Measurements from ENCODE around the gene MAGEA2B. TPM values are rescaled to one million over a fixed set of nuclear protein-coding genes. Genes with fewer than 3 reads are reported as not detected.
"Not testable (repeated sequence)": the region's sequence is repeated elsewhere in the genome, so short reads cannot be mapped to it uniquely, and the experiment has no call there.

MAGEA2B gene
- polyA plus RNA-seq, 3 donors: not detected

DNA sequence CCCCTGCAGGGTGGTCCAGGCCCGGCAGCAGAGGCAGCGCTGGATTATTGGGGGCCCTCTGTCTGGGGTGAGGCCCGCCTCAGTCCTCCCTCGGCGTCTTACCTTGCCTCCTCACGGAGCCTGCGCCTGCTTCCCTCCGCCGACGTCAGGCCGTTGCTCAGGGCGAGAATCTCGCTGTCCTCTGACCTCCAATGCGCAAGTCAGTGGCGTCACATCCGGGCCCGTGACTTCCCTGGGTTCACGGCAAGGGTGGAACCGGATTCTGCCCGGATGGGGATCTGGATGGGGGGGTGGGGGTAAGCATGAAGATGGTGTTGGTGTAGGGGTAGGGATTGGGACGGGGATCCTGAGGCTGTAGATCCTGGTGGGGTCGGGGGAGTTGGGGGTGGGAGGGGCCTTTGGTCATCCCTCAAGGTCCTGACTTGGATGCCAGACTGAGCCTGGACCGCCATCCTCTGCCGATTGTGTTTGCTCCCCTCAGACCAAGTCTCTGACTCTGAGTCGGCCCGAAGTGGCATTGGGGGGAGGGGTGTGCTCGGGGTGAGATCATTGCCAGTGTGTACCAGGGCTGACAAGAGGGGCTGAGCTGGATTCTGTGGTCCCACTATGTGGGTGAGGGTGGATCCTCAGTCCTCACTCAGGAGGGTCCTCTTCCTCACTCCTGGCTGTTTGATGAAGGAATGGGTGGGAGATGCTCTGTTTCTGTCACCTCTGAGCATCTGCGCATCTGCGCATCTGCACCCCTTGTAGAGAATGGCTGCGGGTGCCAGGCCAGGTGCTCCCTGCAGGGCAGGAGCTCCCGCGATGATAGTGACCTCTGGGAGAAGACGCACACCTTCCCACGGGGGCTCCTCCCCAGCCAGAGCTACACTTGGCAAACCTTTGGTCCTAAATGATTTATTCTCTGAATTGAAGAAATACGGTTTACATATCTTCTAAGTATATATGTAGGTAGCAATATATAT is 39.5 kb downstream of the MAGEA2B start, which contains the start of gene MAGEA2:
TSS of gene MAGEA2 (minus strand) at position 157 of the 965 bp plus-strand sequence. CDS start 2,479 bp downstream, outside the sequence.
- H3K27ac ChIP-seq (ENCODE audit: low read depth, low read length): not testable (repeated sequence)
- no CpG with 5 or more reads among the region's 35 CpGs for WGBS, 3 donors

DNA sequence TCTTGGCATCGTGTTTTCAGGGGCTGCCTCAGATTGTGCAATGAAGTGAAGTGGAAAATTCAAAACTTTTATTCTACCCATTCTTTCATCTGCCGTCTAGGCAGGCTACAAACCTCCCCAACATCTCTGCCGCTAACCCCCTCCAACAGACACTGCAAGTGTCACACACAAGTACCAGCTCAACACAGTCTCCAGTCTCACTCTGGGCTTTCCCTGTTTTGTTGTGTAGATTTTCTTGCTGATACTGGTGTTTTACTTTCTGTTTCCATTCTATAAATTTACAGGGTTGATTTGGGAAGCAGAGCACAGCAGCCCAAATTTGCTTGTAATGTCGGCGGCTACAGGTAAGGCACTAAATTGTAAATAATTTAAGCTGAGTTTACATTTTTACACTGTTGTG is 40.4 kb downstream of the MAGEA2B start:
- WGBS, 3 donors: no CpG with 5 or more reads among the region's 5 CpGs
- not testable (repeated sequence) for H3K27ac ChIP-seq (ENCODE audit: low read depth, low read length)

DNA sequence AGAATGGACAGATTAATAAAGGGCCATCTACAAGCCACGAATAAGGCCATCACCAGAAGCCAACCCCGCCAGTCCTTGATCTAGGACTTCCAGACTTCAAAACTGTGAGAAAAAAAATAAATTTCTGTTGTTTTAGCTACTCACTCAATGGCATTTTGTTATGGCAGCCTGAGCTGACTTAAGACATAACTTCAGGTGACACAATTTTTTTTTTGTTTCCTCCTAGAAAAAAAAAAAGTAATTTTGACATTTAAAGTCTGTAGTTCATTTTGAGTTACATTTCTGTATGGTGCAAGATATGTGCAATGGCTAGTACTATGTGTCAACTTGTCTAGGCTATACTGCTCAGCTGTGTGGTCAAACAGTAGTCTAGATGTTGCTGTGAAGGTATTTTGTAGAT is 44.5 kb downstream of the MAGEA2B start, which contains the start of gene CSAG3:
TSS of gene CSAG3 (plus strand) at position 301 of the 400 bp plus-strand sequence.
- no CpG with 5 or more reads among the region's 2 CpGs for WGBS, 3 donors
- not testable (repeated sequence) for H3K27ac ChIP-seq (ENCODE audit: low read depth, low read length)

DNA sequence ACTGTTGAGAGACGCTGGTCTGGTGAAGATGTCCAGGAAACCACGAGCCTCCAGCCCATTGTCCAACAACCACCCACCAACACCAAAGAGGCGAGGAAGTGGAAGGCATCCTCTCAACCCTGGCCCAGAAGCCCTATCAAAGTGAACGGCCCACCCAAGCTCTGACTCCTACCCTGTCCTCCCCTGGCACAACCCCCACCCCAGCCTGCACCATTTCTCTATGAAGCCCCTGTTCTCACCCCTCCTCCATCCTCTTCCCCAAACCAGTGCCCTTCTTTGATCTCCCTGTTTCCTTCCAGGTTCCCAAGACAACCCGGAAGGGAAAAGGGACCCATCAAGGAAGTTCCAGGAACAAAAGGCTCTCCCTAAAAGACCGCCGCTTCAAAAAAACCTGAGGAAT is 45.1 kb downstream of the MAGEA2B start:
- 59 to 80% methylated on average over 3 of the region's 7 CpGs; no CpG with 5 or more reads in 1 of the 3 donors for WGBS, 3 donors
- not testable (repeated sequence) for H3K27ac ChIP-seq (ENCODE audit: low read depth, low read length)

DNA sequence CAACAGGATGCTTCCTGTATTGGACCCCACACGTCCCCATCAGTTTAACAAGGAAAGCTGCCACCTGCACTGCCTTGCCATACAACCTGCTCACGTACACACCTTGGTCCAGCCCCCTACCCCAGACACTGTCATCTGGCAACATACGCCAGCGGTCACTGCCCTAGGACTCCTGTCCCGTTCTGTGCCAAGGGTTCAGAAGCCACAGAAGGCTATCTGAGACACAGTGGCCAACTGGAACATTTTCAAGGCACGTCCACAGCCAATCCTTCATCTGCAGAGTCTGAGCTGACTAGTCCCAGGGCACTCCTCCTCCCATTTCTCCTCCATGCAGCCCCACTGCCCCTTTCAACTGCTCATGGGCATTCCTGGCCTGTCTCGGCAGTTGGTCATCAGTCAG is 47.2 kb downstream of the MAGEA2B start:
- WGBS, 3 donors: 56 to 88% (median 75%) methylated on average over 2 to 3 of the region's 7 CpGs
- not testable (repeated sequence) for H3K27ac ChIP-seq (ENCODE audit: low read depth, low read length)

DNA sequence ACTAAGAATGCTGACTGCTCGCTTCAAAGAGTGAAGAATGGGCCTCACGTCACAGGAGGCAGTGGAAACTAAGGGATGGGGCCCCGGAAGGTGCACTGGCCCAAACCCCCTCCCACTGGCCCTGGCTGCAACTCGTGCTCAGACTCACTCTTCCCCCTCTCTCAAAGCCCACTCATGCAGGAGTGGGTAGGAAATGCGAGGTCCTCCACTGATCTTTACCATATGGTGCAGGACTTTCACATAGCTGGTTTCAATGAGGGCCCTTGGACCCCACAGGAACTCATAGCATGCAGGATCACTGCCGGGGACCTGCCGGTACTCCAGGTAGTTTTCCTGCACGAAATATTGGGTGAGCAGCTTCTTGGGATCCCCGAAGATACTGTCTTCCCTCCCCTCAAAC is 52.1 kb downstream of the MAGEA2B start:
- WGBS, 3 donors: 71 to 84% (median 83%) methylated on average over 8 to 9 of the region's 9 CpGs
- not testable (repeated sequence) for H3K27ac ChIP-seq (ENCODE audit: low read depth, low read length)

Other genes starting within 250 kb of the MAGEA2B start
- under 1 TPM in 1 of 3 donors, not detected in 2; 0.01 TPM for gene GABRQ, start 76.7 kb upstream of the MAGEA2B start, polyA plus RNA-seq
- gene MAGEA3, start 15.8 kb upstream of the MAGEA2B start, polyA plus RNA-seq: not detected
- gene CSAG2, start 5.4 kb upstream of the MAGEA2B start, polyA plus RNA-seq: not detected
- not detected for gene CSAG1, start 19.1 kb downstream of the MAGEA2B start, polyA plus RNA-seq
- gene MAGEA12, start 19.1 kb downstream of the MAGEA2B start, polyA plus RNA-seq: not detected
- not detected for gene MAGEA2, start 39.2 kb downstream of the MAGEA2B start, polyA plus RNA-seq
- gene CSAG3, start 44.6 kb downstream of the MAGEA2B start, polyA plus RNA-seq: not detected
- not detected for gene MAGEA6, start 55.1 kb downstream of the MAGEA2B start, polyA plus RNA-seq
- 10 to 100 TPM; 14.3 to 48.5 (median 24.3) TPM for gene CETN2, start 116.1 kb downstream of the MAGEA2B start, polyA plus RNA-seq
- 10 to 100 TPM; 13.4 to 44.1 (median 15.8) TPM for gene NSDHL, start 116.4 kb downstream of the MAGEA2B start, polyA plus RNA-seq
- gene ZNF185, start 183.4 kb downstream of the MAGEA2B start, polyA plus RNA-seq: 1 to 10 TPM; 2.3 to 3.9 (median 3.6) TPM

Data from adipose tissue (tissue), 3 donors.